ENCODE data around the gene ADCY1.

DNA sequence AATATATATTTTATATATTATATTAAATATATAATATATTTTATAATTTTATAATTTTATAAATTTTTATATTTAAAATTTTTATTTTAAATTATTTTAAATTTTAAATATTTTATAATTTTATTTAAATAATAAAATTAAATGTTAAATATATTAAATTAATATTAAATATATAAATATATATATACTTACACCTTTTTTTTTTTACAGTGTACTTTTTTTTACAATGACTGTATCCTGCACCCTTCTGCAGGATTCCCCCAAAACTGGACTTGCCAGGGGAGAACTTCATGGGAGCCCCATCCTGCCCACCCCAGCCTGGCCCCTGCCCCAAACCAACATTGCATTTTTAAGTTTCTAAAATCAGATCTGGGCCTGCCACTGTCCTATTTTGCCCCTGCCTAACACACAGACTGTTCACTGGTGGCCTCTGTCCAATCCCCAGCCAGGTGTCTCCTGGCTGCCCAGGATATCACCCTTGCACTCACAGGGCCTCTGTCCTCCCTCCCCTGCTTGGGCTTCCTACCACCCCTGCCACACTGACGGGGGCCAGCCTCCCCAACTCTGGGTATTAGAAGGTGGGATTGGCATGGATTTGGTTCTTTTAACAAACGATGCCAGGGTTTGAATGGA, 138.0 kb downstream of the ADCY1 start:
- TF ChIP-seq POLR2A (IDR thresholded peaks at IDR 0.05) = no peak
- TF ChIP-seq, protein P1, sequence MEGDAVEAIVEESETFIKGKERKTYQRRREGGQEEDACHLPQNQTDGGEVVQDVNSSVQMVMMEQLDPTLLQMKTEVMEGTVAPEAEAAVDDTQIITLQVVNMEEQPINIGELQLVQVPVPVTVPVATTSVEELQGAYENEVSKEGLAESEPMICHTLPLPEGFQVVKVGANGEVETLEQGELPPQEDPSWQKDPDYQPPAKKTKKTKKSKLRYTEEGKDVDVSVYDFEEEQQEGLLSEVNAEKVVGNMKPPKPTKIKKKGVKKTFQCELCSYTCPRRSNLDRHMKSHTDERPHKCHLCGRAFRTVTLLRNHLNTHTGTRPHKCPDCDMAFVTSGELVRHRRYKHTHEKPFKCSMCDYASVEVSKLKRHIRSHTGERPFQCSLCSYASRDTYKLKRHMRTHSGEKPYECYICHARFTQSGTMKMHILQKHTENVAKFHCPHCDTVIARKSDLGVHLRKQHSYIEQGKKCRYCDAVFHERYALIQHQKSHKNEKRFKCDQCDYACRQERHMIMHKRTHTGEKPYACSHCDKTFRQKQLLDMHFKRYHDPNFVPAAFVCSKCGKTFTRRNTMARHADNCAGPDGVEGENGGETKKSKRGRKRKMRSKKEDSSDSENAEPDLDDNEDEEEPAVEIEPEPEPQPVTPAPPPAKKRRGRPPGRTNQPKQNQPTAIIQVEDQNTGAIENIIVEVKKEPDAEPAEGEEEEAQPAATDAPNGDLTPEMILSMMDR (IDR thresholded peaks at IDR 0.05) = no peak
- TF ChIP-seq POLR2AphosphoS5 (IDR thresholded peaks at IDR 0.05) = no peak

Data from stomach (tissue), 4 donors.